Measurements from ENCODE around the gene PCDHA3. TPM values are rescaled to one million over a fixed set of nuclear protein-coding genes. Genes with fewer than 3 reads are reported as not detected.

Gene PCDHA3
- total and polyA plus RNA-seq, 2 of the 8 experiments (the other 6 are each of a cell fraction or from before 2014, with no cell fraction given) = 0.48 to 0.67 TPM

- no peaks in the 10 kb centered on the region for H3K23me2 ChIP-seq (ENCODE audit: low read depth, low read length)
- H4K5ac ChIP-seq (ENCODE audit: insufficient read length, low read depth, low read length) = no peak overlapping the region
- no peak overlapping the region for H3K18ac ChIP-seq (ENCODE audit: extremely low read depth, low read length)
- TF ChIP-seq RNF2 (IDR thresholded peaks at IDR 0.05; ENCODE audit: borderline replicate concordance, low read depth, low read length, missing control alignments, poor library complexity, severe bottlenecking) (no peak), POLR2A (IDR thresholded peaks at IDR 0.05; ENCODE audit: control extremely low read depth in 1 of 2, low read depth in 2 of 2, low read length in 2 of 2) (no peak), ATF3 (IDR thresholded peaks at IDR 0.05; ENCODE audit: insufficient read depth, low read depth, low read length) (no peak), EGR1 (IDR thresholded peaks at IDR 0.05; ENCODE audit: borderline replicate concordance, low read depth, low read length) (no peak), CEBPB (IDR thresholded peaks at IDR 0.05; ENCODE audit: low read depth, low read length) (no peak)
- no peak overlapping the region for H2BK12ac ChIP-seq (ENCODE audit: low read depth, low read length)
- H2AFZ ChIP-seq (ENCODE audit: low read length) = no peak overlapping the region
- H2BK20ac ChIP-seq (ENCODE audit: low read length) = no peak overlapping the region
- peaks cover 0 to 22% (median 0%) of the 10 kb centered on the region in 4 experiments; a peak in 3 of 8 replicates for H3K36me3 ChIP-seq (ENCODE audit: control insufficient read depth in 2 of 4, insufficient read depth in 4 of 4, low read length in 3 of 4)
- H4K8ac ChIP-seq (ENCODE audit: extremely low read depth, insufficient read depth, low read length) = no peak overlapping the region
- H3K56ac ChIP-seq (replicated peaks; ENCODE audit: insufficient read length, low read depth, low read length) = no peak overlapping the region
- H2BK120ac ChIP-seq (replicated peaks; ENCODE audit: low read depth, low read length) = no peak overlapping the region
- no peaks in the 10 kb centered on the region for H4K20me1 ChIP-seq (replicated peaks in 1 of 2; ENCODE audit: control insufficient read depth in 1 of 2, insufficient read depth in 2 of 2, low read length in 2 of 2)
- 89% methylated on average over 16 of the region's 16 CpGs; no CpG with 5 or more reads in 1 of the 2 experiments for WGBS, 2 experiments (ENCODE audit: extremely low coverage in 1 of 2, insufficient coverage in 1 of 2, insufficient read length in 1 of 2, insufficient replicate concordance in 2 of 2, low coverage in 1 of 2, low lambda C conversion rate in 2 of 2, missing lambda C conversion rate in 1 of 2)
- no peaks in the 10 kb centered on the region for H3K4me1 ChIP-seq (replicated peaks in 1 of 4; ENCODE audit: control insufficient read depth in 3 of 4, insufficient read depth in 4 of 4, low read length in 3 of 4)
- H3K9ac ChIP-seq (replicated peaks in 1 of 4; ENCODE audit: extremely low read depth in 1 of 4, low read depth in 3 of 4, low read length in 3 of 4) = no peak overlapping the region
- ChIA-PET POLR2A (ENCODE audit: partially characterized antibody) (no interaction called here), CTCF (ENCODE audit: partially characterized antibody) (interaction anchor here (0.6 to 1.6 kb wide), 9 partner anchors 8 to 243 kb away, joined by 3 to 4 read pairs (median 3); partner anchors contain the start of genes PCDHA11 and PCDHA6)
- H3K4me2 ChIP-seq (ENCODE audit: insufficient read depth in 1 of 2, low read depth in 2 of 2, low read length in 2 of 2) = no peak overlapping the region; a peak in 1 of 4 replicates
- no peak overlapping the region for H3K4ac ChIP-seq (replicated peaks; ENCODE audit: insufficient read length, low read depth, low read length)
- no peak overlapping the region for H2BK5ac ChIP-seq (ENCODE audit: low read depth, low read length)
- H3K79me1 ChIP-seq (ENCODE audit: low read depth, low read length) = no peaks in the 10 kb centered on the region
- DNase-seq (ENCODE audit: low read depth in 1 of 2, low spot score in 2 of 2) = no peak
- H3K14ac ChIP-seq (ENCODE audit: insufficient read length) = no peak overlapping the region
- H2AK5ac ChIP-seq (ENCODE audit: low read depth, low read length) = no peak overlapping the region
- FAIRE-seq = no peak
- H4K91ac ChIP-seq (replicated peaks; ENCODE audit: insufficient read length, low read length) = no peak overlapping the region
- peak overlapping the region in 1 of 4 experiments; percentile 28; a peak in 1 of 8 replicates for H3K4me3 ChIP-seq (ENCODE audit: extremely low read depth in 1 of 4, insufficient read depth in 2 of 4, low read depth in 3 of 4, low read length in 4 of 4)
- H3K9me3 ChIP-seq (ENCODE audit: insufficient read depth in 2 of 2, low read depth in 1 of 2, low read length in 1 of 2) = peaks cover 0 to 28% of the 10 kb centered on the region in 2 experiments; a peak in 2 of 4 replicates
- H2BK15ac ChIP-seq (ENCODE audit: low read length) = no peak overlapping the region
- no peaks in the 10 kb centered on the region for H3K27me3 ChIP-seq (replicated peaks in 1 of 4; ENCODE audit: control insufficient read depth in 3 of 4, extremely low read depth in 1 of 4, insufficient read depth in 3 of 4, low read length in 3 of 4)
- H3K79me2 ChIP-seq (ENCODE audit: control insufficient read depth in 1 of 2, insufficient read depth in 2 of 2, low read length in 2 of 2) = no peaks in the 10 kb centered on the region
- no peak overlapping the region for H3K23ac ChIP-seq (ENCODE audit: insufficient read length)
- no peak overlapping the region for H3K27ac ChIP-seq (ENCODE audit: low read depth, low read length)
Measured at GRCh38 chr5:140801494-140801841, 611 bp downstream of the PCDHA3 start.
